GM21528 (cell line): ENCODE results near the gene PACRG.

Experiments
- ATAC-seq: cut with Tn5 transposase; IDR thresholded peaks from one replicate; pipeline ENCODE4 v1.9.1; 2021; ENCODE audit warnings: mild to moderate bottlenecking, moderate library complexity; ENCODE audit not compliant: unreplicated experiment, low FRiP score

The PACRG gene

GRCh38 chr6:163255265-163255664 lies 527.5 kb downstream of the PACRG start:
- ATAC-seq = no peak

DNA sequence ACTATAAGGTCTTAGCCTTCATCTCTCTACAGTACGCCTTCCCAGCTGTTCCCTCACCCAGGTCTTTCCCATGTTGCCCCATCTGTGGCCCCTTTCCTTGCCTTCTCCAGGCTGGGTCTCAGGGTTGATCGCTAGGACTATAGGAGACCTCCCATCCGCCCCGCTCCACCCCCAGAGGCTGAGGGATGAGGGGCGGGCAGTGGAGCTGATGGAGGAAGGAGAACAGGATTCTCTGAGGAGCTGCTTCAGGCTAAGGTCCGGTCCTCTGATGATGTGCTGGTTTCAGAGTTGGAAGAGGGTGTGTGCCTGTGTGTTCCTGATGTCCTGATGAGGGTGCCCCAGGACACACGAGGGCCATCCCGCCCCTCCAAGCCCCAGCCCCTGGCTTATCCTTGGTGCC lies 531.9 kb downstream of the PACRG start:
- no peak for ATAC-seq

- ATAC-seq = no peak
Measured at GRCh38 chr6:163260111-163260895, 532.5 kb downstream of the PACRG start.

- ATAC-seq = no peak
Measured at GRCh38 chr6:163260911-163261310, 533.1 kb downstream of the PACRG start.

- ATAC-seq = no peak
Measured at GRCh38 chr6:163261361-163261760, 533.6 kb downstream of the PACRG start.

DNA sequence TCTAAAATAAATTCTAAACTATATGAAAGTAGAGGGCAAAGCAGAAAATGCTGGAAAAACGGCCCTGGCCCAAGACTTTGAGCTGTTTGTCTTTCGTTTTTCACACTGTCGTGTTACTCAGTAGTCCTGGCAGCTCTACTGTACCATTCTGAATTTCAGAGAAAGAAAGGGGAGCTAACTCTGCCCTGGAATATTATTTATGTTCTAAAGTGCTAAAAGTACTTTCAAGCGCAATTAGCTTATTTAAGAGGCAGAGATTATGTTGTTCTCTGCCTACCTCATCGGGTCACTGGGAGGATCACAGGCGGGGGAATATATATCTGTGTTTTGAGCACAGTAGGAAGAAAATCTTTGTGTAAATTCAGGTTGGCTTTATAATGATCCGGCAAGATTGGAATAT lies 534.3 kb downstream of the PACRG start:
- no peak for ATAC-seq

- no peak for ATAC-seq
Measured at GRCh38 chr6:163263196-163263595, 535.4 kb downstream of the PACRG start.

GRCh38 chr6:163263998-163264661 lies 536.4 kb downstream of the PACRG start:
- ATAC-seq = no peak

GRCh38 chr6:163264662-163265035 lies 536.9 kb downstream of the PACRG start:
- no peak for ATAC-seq

DNA sequence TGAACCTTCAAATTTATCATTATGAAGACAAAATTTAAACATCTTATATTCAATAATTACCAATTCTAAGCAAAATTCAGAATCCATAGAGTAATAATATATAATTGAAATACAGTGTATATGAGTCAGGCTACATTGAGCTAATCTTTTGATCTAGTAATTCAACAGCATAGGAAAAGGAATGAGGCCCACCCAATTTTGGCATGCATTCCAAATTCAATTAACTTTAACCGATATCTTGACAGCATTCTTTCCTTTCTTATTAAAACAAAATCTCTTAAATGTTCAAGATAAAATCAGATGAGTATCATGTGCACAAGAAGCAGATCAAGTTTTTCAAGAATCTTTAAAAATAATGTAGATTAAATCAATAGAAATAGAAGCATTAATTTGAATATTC lies 553.9 kb downstream of the PACRG start:
- ATAC-seq = no peak

DNA sequence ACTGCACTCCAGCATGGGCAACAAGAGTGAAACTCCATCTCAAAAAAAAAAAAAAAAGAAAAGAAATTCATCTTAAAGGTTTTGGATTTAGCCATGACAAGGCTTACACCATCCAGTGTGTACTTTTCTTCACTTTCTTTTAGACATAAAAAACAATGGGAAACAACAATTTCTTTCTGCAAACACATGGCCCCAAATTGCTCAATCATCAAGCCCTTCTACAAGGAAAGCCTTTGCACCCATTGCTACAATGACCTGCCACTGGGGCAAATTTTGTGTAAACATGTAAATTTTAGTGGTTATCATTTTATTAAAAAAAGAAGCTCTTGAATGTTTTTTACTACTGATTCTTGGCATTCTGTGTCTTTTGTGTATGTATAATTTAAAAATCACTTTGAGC lies 554.9 kb downstream of the PACRG start:
- ATAC-seq = no peak

- ATAC-seq = no peak
Measured at GRCh38 chr6:163284151-163284550, 556.4 kb downstream of the PACRG start.

GRCh38 chr6:163285691-163286090 lies 557.9 kb downstream of the PACRG start:
- ATAC-seq = no peak

DNA sequence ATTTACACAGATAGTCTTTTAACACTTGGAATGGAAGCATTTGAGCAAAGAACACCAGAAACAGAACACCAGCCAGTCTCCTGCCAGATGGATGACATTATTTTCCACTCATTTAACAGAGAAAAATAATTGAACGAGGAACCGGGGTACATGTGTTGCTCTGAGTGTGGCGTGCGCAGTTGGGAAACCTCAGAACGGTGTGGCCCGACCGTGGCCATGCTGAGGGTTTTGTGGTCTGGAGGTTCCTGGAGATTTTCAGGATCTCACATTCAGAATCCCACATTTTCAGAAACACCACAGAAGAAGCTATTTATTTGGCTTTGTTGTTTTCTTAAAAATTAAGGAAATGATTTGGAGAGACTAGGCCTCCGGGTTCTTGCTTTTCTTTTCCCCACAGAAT lies 559.9 kb downstream of the PACRG start:
- ATAC-seq = no peak

DNA sequence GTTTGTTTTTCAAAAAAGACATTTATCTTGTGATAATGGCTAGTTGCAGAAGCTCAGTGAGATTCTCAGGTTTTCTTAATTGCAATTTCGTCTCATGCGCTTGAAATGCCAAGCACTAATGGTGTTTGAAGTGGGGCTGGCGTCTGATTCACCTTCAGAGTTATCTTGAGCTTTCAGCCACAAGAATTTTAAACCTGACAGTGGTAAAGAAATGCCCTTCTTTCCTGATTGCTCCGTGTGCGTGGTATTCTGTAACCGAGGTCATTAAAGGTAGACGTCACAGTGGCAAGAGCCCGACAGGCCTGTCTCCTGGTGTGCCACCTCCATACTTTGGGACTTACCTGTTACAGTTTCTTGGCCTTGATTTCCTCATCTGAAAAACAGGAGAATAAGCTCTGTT lies 560.3 kb downstream of the PACRG start:
- no peak for ATAC-seq

DNA sequence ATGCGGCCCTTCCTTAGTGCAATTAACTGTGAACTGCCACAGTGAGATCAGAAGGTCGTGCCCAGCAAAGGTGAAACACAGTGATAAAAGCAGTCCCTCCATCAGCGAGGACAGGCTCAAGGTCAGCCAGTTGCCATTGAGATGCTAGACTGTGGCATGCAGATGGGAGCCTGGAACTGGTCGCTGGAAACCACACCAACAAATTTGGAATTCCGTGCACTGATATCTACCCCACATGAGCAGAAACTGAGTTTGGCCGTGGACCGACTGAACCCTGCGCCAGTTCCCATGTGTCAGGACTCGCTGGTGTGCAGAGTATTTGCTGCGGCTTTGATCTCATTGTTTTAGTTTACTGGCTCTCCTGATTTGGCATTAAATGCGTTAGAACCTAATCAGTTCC lies 561.1 kb downstream of the PACRG start:
- no peak for ATAC-seq

- no peak for ATAC-seq
Measured at GRCh38 chr6:163289447-163289846, 561.7 kb downstream of the PACRG start.

DNA sequence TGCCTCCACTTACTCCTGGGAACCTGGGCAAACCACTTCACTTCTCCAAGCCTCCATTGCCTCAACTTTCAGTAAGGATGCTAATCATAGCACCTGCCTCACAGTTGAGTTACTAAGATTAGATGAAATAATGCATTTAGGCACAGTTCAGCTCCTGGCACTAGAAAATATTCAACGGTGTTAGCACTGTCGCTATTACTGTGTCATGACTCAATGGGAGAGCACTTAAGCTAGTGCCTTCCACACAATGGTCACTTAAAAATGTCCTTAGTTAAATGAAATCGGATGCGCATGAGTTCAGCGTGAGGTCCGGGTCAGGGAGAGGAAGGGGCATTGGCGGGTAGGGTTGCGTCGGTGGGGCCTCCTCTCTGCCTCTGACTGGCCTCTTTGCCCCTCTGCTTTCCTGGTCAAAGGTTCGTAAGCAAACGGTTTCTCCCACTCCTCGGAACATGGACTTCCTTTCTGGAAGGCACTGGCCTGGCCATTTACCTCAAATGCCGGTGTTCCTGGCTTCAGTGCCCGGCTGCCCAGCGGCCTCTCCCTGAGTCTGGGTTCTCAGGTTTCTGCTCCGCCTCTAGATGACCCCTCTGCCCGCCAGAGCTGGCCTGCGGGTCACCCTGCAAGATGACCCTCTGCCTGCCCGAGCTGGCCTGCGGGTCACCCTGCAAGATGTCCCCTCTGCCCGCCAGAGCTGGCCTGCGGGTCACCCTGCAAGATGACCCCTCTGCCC lies 562.9 kb downstream of the PACRG start:
- no peak for ATAC-seq

DNA sequence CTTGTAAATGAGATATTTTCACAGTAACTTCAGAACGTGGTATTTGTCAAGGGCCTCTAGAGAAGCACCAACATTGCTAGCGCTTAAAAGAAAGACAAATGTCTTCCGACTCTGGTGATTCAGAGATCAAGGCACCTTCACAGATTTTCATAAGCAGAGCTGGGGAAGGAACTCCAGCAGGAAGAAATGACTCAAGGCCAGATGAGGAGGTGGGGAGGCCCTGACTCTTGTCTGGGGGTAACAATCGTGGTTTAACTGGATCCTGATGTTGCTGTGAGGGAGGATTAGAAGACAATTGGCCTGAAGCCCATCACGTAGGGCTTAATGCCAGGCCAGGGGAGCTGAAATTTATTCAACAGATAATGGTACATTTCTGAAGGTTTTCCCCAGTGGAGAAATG lies 563.8 kb downstream of the PACRG start:
- ATAC-seq = no peak

GRCh38 chr6:163293286-163293685 lies 565.5 kb downstream of the PACRG start:
- no peak for ATAC-seq

DNA sequence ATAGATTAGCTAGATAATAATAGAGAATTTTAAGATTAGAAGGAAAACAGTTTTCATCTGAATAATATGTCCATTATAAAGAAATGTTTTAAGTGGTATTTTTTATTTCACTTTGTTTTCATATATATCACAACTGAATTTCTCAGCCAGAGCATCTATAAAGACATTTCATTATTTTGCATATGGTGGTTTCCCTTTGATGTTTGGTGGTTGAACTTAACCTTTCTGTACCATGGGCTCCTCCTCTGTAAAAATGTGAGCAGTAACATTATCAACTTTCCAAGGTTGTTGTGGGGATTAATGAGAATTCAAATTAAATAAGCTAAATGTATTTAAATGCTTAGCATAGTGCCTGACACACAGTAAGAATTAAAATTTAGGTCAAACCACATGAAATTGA lies 567.0 kb downstream of the PACRG start:
- ATAC-seq = no peak
